Caco-2 (cell line): ENCODE measurements around the gene CDC42. TPM values are rescaled to one million over a fixed set of nuclear protein-coding genes. Genes with fewer than 3 reads are reported as not detected.

Experiments
- BruUV-seq: library from RNA; stranded (reverse); fragments of 400-500 nt; replicated peaks from 2 replicates; lab custom pipeline; 2021; lab: Mats Ljungman, UMichigan
- CTCF ChIA-PET: fragments of 300-600 bp; sonication (Branson Sonifier 250); formaldehyde crosslinking; loops from one replicate; lab custom pipeline; 2022; ENCODE audit warnings: antibody characterized with exemption; lab: Charles Lee
- POLR2A ChIA-PET: fragments of 300-600 bp; sonication (Branson Sonifier 250); formaldehyde crosslinking; loops from one replicate; lab custom pipeline; 2022; ENCODE audit warnings: antibody characterized with exemption; lab: Charles Lee
- DNase-seq, 2 experiments: peaks; one replicate each; pipeline versions ENCODE4 v3.0.0 to v3.0.0-alpha.2; 2020 to 2022
- H3K27me3 ChIP-seq: replicated peaks from 2 replicates; pipeline ENCODE4 v1.6.0; 2011; ENCODE audit warnings: low read length; ENCODE audit not compliant: control insufficient read depth, insufficient read depth
- H3K36me3 ChIP-seq: 2 replicates; pipeline ENCODE4 v1.5.1; 2011; ENCODE audit warnings: low read length; ENCODE audit not compliant: control insufficient read depth, insufficient read depth
- H3K4me1 ChIP-seq: fragments of 250-450 bp; sonication (Bioruptor Pico); 2 replicates; pipeline ENCODE4 v1.5.1; 2020; ENCODE audit warnings: mild to moderate bottlenecking
- H3K4me3 ChIP-seq: 2 replicates; pipeline ENCODE4 v1.5.1; 2011; ENCODE audit warnings: low read depth, mild to moderate bottlenecking, control low read depth, low read length
- H3K9me3 ChIP-seq: fragments of 250-450 bp; sonication (Bioruptor Pico); 2 replicates; pipeline ENCODE4 v1.5.1; 2020; ENCODE audit warnings: mild to moderate bottlenecking, moderate library complexity
- H3K27ac Mint-ChIP-seq: one replicate; pipeline ENCODE4 v1.8.0; 2022; ENCODE audit warnings: mixed read lengths; ENCODE audit not compliant: unreplicated experiment
- H3K27me3 Mint-ChIP-seq: one replicate; pipeline ENCODE4 v1.8.0; 2022; ENCODE audit warnings: mixed read lengths; ENCODE audit not compliant: insufficient read depth, unreplicated experiment
- H3K36me3 Mint-ChIP-seq: one replicate; pipeline ENCODE4 v1.8.0; 2022; ENCODE audit warnings: mild to moderate bottlenecking, mixed read lengths; ENCODE audit not compliant: insufficient read depth, unreplicated experiment
- H3K4me1 Mint-ChIP-seq: one replicate; pipeline ENCODE4 v1.8.0; 2022; ENCODE audit warnings: low read depth, mixed read lengths; ENCODE audit not compliant: unreplicated experiment
- H3K4me3 Mint-ChIP-seq: one replicate; pipeline ENCODE4 v1.8.0; 2022; ENCODE audit warnings: mild to moderate bottlenecking, moderate library complexity, mixed read lengths; ENCODE audit not compliant: unreplicated experiment
- H3K9me3 Mint-ChIP-seq: one replicate; pipeline ENCODE4 v1.8.0; 2022; ENCODE audit warnings: mixed read lengths; ENCODE audit not compliant: unreplicated experiment
- intact Hi-C: fragments of 100-400 bp; cut with micrococcal nuclease; formaldehyde crosslinking; loops from one replicate; pipeline ENCODE4 v1.10.0; 2022; ENCODE audit not compliant: unreplicated experiment
- total RNA-seq: library from RNA; stranded (reverse); gene quantifications from 2 replicates; pipeline ENCODE4 v1.2.3, GENCODE V29; 2022
- TF ChIP-seq, protein P1 (sequence below), 2 experiments: fragments of 200-600 bp in 1 of 2; IDR thresholded peaks; 1 replicate in 1 of 2; 2 replicates in 1 of 2; pipeline versions ENCODE4 v1.5.1 to v1.8.0; 2011 to 2022; ENCODE audit warnings: antibody characterized with exemption in 1 of 2, control low read depth in 1 of 2, inconsistent platforms in 1 of 2, low read depth in 1 of 2, low read length in 1 of 2, mild to moderate bottlenecking in 1 of 2, moderate library complexity in 1 of 2; ENCODE audit not compliant: insufficient read depth in 1 of 2, severe bottlenecking in 1 of 2, unreplicated experiment in 1 of 2

CDC42 gene
- total RNA-seq, 1 experiment from 2014 or later = 240 TPM

DNA sequence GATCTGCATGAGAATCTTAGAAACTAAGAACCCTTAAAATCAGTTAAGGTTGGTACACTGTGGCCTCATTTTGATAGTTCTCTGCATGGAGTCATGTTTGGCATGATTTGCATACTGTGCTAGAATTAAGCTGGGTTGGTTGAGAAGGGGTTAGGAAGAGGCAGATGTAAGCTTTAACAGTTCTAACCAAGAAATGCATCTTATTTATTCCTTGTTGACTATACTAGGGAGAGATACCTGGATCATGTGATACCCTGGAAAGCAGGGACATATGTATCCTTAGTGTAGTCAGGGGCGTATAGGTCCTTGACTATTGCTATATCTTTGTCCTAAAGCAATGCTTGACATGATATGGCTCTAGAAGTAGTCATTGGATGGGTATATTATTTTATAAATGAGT lies 41.0 kb downstream of the CDC42 start:
- CTCF ChIA-PET = no interaction called here
- Mint-ChIP-seq H3K4me1 (peaks cover 5% of the 10 kb centered on the region), H3K27me3 (no peaks in the 10 kb centered on the region), H3K27ac (no peak overlapping the region), H3K4me3 (no peak overlapping the region), H3K9me3 (no peaks in the 10 kb centered on the region), H3K36me3 (peaks cover 80% of the 10 kb centered on the region)
- Histone ChIP-seq H3K36me3 (no peaks in the 10 kb centered on the region; the same call in 1 of the 2 replicates), H3K4me1 (no peaks in the 10 kb centered on the region), H3K27me3 (no peaks in the 10 kb centered on the region), H3K4me3 (no peak overlapping the region), H3K9me3 (no peaks in the 10 kb centered on the region)
- TF ChIP-seq, protein P1, sequence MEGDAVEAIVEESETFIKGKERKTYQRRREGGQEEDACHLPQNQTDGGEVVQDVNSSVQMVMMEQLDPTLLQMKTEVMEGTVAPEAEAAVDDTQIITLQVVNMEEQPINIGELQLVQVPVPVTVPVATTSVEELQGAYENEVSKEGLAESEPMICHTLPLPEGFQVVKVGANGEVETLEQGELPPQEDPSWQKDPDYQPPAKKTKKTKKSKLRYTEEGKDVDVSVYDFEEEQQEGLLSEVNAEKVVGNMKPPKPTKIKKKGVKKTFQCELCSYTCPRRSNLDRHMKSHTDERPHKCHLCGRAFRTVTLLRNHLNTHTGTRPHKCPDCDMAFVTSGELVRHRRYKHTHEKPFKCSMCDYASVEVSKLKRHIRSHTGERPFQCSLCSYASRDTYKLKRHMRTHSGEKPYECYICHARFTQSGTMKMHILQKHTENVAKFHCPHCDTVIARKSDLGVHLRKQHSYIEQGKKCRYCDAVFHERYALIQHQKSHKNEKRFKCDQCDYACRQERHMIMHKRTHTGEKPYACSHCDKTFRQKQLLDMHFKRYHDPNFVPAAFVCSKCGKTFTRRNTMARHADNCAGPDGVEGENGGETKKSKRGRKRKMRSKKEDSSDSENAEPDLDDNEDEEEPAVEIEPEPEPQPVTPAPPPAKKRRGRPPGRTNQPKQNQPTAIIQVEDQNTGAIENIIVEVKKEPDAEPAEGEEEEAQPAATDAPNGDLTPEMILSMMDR (IDR thresholded peaks at IDR 0.05; ENCODE audit: insufficient read depth in 1 of 2, low read depth in 1 of 2, low read length in 1 of 2, severe bottlenecking in 1 of 2, unreplicated experiment in 1 of 2) = no peak
- no TSS peak for BruUV-seq
- DNase-seq = no peak
- POLR2A ChIA-PET = no interaction called here
- intact Hi-C loops = no loop called here

DNA sequence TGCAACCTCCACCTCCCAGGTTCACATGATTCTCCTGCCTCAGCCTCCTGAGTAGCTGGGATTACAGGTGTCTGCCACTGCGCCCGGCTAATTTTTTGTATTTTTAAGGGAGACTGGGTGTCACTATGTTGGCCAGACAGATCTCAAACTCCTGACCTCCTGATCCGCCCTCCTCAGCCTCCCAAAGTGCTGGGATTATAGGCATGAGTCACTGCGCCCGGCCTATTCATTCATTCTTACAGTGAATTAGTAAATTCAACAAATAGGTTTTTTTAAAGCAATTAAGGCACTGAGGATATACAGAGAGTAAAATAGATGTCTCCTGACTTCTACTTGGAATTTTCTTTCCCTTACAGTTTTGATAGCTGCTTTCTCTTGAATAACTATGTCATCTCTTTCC lies 43.5 kb downstream of the CDC42 start:
- H3K4me1 ChIP-seq = no peaks in the 10 kb centered on the region
- Mint-ChIP-seq H3K4me1 (peaks cover 2% of the 10 kb centered on the region), H3K36me3 (peaks cover 80% of the 10 kb centered on the region), H3K9me3 (no peaks in the 10 kb centered on the region), H3K4me3 (no peak overlapping the region), H3K27ac (no peak overlapping the region), H3K27me3 (no peaks in the 10 kb centered on the region)
- intact Hi-C loops = no loop called here
- ChIA-PET POLR2A (interaction anchor here (0.6 kb wide), 1 partner anchor 16 kb away, joined by 3 read pairs; no protein-coding TSS in a partner anchor), CTCF (no interaction called here)
- H3K9me3 ChIP-seq = no peaks in the 10 kb centered on the region
- no peak for DNase-seq
- no peaks in the 10 kb centered on the region for H3K36me3 ChIP-seq
- H3K4me3 ChIP-seq = no peak overlapping the region
- no peaks in the 10 kb centered on the region for H3K27me3 ChIP-seq
- TF ChIP-seq, protein P1 (IDR thresholded peaks at IDR 0.05; ENCODE audit: insufficient read depth in 1 of 2, low read depth in 1 of 2, low read length in 1 of 2, severe bottlenecking in 1 of 2, unreplicated experiment in 1 of 2) = no peak
- no TSS peak for BruUV-seq

DNA sequence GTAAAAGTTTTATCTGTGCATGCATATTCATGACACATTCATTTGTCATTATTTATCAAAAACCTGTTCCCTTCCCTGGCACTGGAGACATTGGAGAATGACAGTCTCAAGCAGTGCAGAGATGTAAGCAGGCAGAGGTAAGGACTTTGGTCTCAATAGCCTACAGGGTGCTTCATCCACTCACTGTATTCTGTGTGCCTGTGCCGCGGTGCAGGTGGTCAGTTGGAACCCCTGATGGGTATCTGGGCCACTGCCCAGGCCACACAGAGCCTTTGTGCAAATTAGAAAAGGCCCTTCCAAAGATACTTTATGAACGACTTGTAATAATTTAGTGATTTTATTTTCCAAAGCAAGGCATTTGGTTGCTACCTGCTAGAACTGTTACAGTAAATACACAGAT lies 44.0 kb downstream of the CDC42 start:
- H3K4me1 Mint-ChIP-seq = no peaks in the 10 kb centered on the region
- H3K36me3 Mint-ChIP-seq = peaks cover 76% of the 10 kb centered on the region
- Histone ChIP-seq H3K36me3 (no peaks in the 10 kb centered on the region), H3K4me3 (no peak overlapping the region), H3K4me1 (no peaks in the 10 kb centered on the region), H3K27me3 (no peaks in the 10 kb centered on the region), H3K9me3 (no peaks in the 10 kb centered on the region)
- no peak for DNase-seq
- no TSS peak for BruUV-seq
- no peaks in the 10 kb centered on the region for H3K9me3 Mint-ChIP-seq
- H3K27ac Mint-ChIP-seq = no peak overlapping the region
- H3K27me3 Mint-ChIP-seq = no peaks in the 10 kb centered on the region
- no peak overlapping the region for H3K4me3 Mint-ChIP-seq
- CTCF ChIA-PET = no interaction called here
- TF ChIP-seq, protein P1 (IDR thresholded peaks at IDR 0.05; ENCODE audit: insufficient read depth in 1 of 2, low read depth in 1 of 2, low read length in 1 of 2, severe bottlenecking in 1 of 2, unreplicated experiment in 1 of 2) = no peak
- POLR2A ChIA-PET = interaction anchor here (0.6 kb wide), 1 partner anchor 16 kb away, joined by 3 read pairs; no protein-coding TSS in a partner anchor
- intact Hi-C loops = no loop called here
